ENCODE results near the gene PRPH. TPM values are rescaled to one million over a fixed set of nuclear protein-coding genes. Genes with fewer than 3 reads are reported as not detected.

PRPH gene
- total RNA-seq, 1 donor from 2014 or later: not detected

- intact Hi-C loops (cut with micrococcal nuclease): no loop called here
- TF ChIP-seq CTCF (IDR thresholded peaks at IDR 0.05; ENCODE audit: borderline replicate concordance): no peak
- no peak for DNase-seq
- Histone ChIP-seq H3K4me1 (peaks cover 20% of the 10 kb centered on the region), H3K27me3 (ENCODE audit: low read depth) (peaks cover 99% of the 10 kb centered on the region), H3K27ac (replicated peaks) (no peak overlapping the region), H3K9me3 (replicated peaks) (no peaks in the 10 kb centered on the region), H3K36me3 (no peaks in the 10 kb centered on the region), H3K4me3 (peak overlapping the region; percentile 61)
Measured at GRCh38 chr12:49335955-49336644, 41.2 kb downstream of the PRPH start.

GRCh38 chr12:49336645-49337584 is 42.0 kb downstream of the PRPH start, which contains the start of gene C1QL4:
Gene C1QL4 (minus strand): TSS chr12:49337188. CDS start chr12:49336477, 711 bp downstream.
- Histone ChIP-seq H3K4me3 (peak within 1 kb of the TSS; percentile 61), H3K36me3 (no peaks in the 10 kb centered on the region), H3K9me3 (replicated peaks) (no peaks in the 10 kb centered on the region), H3K27ac (replicated peaks) (no peak within 1 kb of the TSS), H3K4me1 (peaks cover 15% of the 10 kb centered on the region), H3K27me3 (ENCODE audit: low read depth) (peaks cover 100% of the 10 kb centered on the region)
- peak; percentile 99 for TF ChIP-seq CTCF (IDR thresholded peaks at IDR 0.05; ENCODE audit: borderline replicate concordance)
- peak; percentile 83 for DNase-seq
- intact Hi-C loops (cut with micrococcal nuclease): no loop called here

- DNase-seq: no peak
- TF ChIP-seq CTCF (IDR thresholded peaks at IDR 0.05; ENCODE audit: borderline replicate concordance): no peak
- no peaks in the 10 kb centered on the region for H3K36me3 ChIP-seq
- H3K27me3 ChIP-seq (ENCODE audit: low read depth): peaks cover 100% of the 10 kb centered on the region
- peaks cover 34% of the 10 kb centered on the region for H3K4me1 ChIP-seq
- intact Hi-C loops (cut with micrococcal nuclease): no loop called here
- H3K4me3 ChIP-seq: no peak overlapping the region
- H3K27ac ChIP-seq (replicated peaks): no peak overlapping the region
- H3K9me3 ChIP-seq (replicated peaks): no peaks in the 10 kb centered on the region
Measured at GRCh38 chr12:49338830-49339463, 44.0 kb downstream of the PRPH start.

GRCh38 chr12:49339464-49339861 is 44.5 kb downstream of the PRPH start:
- intact Hi-C loops (cut with micrococcal nuclease): no loop called here
- H3K27ac ChIP-seq (replicated peaks): no peak overlapping the region
- DNase-seq: no peak
- peaks cover 100% of the 10 kb centered on the region for H3K27me3 ChIP-seq (ENCODE audit: low read depth)
- no peak for TF ChIP-seq CTCF (IDR thresholded peaks at IDR 0.05; ENCODE audit: borderline replicate concordance)
- H3K4me1 ChIP-seq: peaks cover 34% of the 10 kb centered on the region
- H3K4me3 ChIP-seq: no peak overlapping the region
- no peaks in the 10 kb centered on the region for H3K36me3 ChIP-seq
- H3K9me3 ChIP-seq (replicated peaks): no peaks in the 10 kb centered on the region

- no peak overlapping the region for H3K27ac ChIP-seq (replicated peaks)
- no peak overlapping the region for H3K4me3 ChIP-seq
- peaks cover 42% of the 10 kb centered on the region for H3K4me1 ChIP-seq
- no peaks in the 10 kb centered on the region for H3K36me3 ChIP-seq
- no peak for TF ChIP-seq CTCF (IDR thresholded peaks at IDR 0.05; ENCODE audit: borderline replicate concordance)
- no peak for DNase-seq
- H3K27me3 ChIP-seq (ENCODE audit: low read depth): peaks cover 100% of the 10 kb centered on the region
- no peaks in the 10 kb centered on the region for H3K9me3 ChIP-seq (replicated peaks)
- intact Hi-C loops (cut with micrococcal nuclease): no loop called here
Measured at GRCh38 chr12:49340095-49340870, 45.3 kb downstream of the PRPH start.
